ENCODE measurements around the gene RRBP1. TPM values are rescaled to one million over a fixed set of nuclear protein-coding genes. Genes with fewer than 3 reads are reported as not detected.

RRBP1 gene
- total and polyA plus RNA-seq, 2 of the 4 experiments (the other 2 are of a cell fraction) = 90.2 to 136 TPM

GRCh38 chr20:17570347-17571152 is 111.5 kb downstream of the RRBP1 start:
- H3K27me3 ChIP-seq (ENCODE audit: control insufficient read depth, insufficient read depth, low read length) = no peaks in the 10 kb centered on the region
- peak overlapping the region; percentile 86 for H3K56ac ChIP-seq (ENCODE audit: extremely low read depth, insufficient read depth, low read length)
- H3K4me2 ChIP-seq (ENCODE audit: low read depth, low read length) = peak overlapping the region; percentile 73
- H3K9me1 ChIP-seq (ENCODE audit: insufficient read depth, low read length) = peaks cover 2% of the 10 kb centered on the region
- peak overlapping the region; percentile 82 for H2AFZ ChIP-seq (replicated peaks; ENCODE audit: low read length, poor library complexity)
- H4K8ac ChIP-seq (ENCODE audit: low read depth in 2 of 2, low read length in 2 of 2) = peak overlapping the region; percentile 5 to 44; a peak in 1 of 4 replicates
- peak overlapping the region; percentile 99 for H3K23ac ChIP-seq (ENCODE audit: low read depth, low read length)
- peak overlapping the region; percentile 86 for H2BK5ac ChIP-seq (ENCODE audit: low read depth, low read length, poor library complexity, severe bottlenecking)
- H2AK5ac ChIP-seq (ENCODE audit: low read depth, low read length) = peak overlapping the region; percentile 61; the same call in 1 of the 2 replicates
- H3K79me1 ChIP-seq (ENCODE audit: low read depth in 1 of 2, low read length in 2 of 2) = peaks cover 8 to 29% of the 10 kb centered on the region in 2 experiments
- H4K5ac ChIP-seq (ENCODE audit: low read depth, low read length) = peak overlapping the region; percentile 5; the same call in 1 of the 2 replicates
- BruUV-seq (replicated peaks) = no TSS peak
- peak overlapping the region; percentile 49 for H4K91ac ChIP-seq (ENCODE audit: insufficient read depth, low read depth, low read length)
- H3K14ac ChIP-seq (replicated peaks; ENCODE audit: low read depth, low read length) = peak overlapping the region; percentile 96
- ChIA-PET CTCF (interaction anchor here (0.8 to 2.2 kb wide), 7 partner anchors 10 to 36 kb away, joined by 3 to 11 read pairs (median 5); no protein-coding TSS in a partner anchor), POLR2A (ENCODE audit: unreplicated experiment) (interaction anchor here (0.6 to 1.8 kb wide), 8 partner anchors 12 to 370 kb away, joined by 3 to 5 read pairs (median 4); no protein-coding TSS in a partner anchor)
- H2BK15ac ChIP-seq (ENCODE audit: low read depth, low read length) = no peak overlapping the region
- peaks cover 52% of the 10 kb centered on the region for H4K20me1 ChIP-seq (ENCODE audit: insufficient read depth, low read length)
- WGBS, 2 experiments (ENCODE audit: extremely low coverage in 2 of 2, insufficient read length in 1 of 2) = 0% methylated on average over 16 of the region's 43 CpGs; no CpG with 5 or more reads in 1 of the 2 experiments
- peak overlapping the region; percentile 93 for H3K4ac ChIP-seq (ENCODE audit: low read depth, low read length)
- in situ Hi-C loops (cut with MboI; ENCODE audit: low sequenced_read_pairs) (loop anchor here (5.0 kb wide), 1 partner anchor 33 kb away; no protein-coding TSS in a partner anchor), intact Hi-C loops (cut with micrococcal nuclease) (loop anchor here (1.0 to 5.0 kb wide), 2 partner anchors 33 to 37 kb away; no protein-coding TSS in a partner anchor), dilution Hi-C loops (cut with HindIII; ENCODE audit: low sequenced_read_pairs, unreplicated experiment) (no loop called here)
- TF ChIP-seq, protein P1, sequence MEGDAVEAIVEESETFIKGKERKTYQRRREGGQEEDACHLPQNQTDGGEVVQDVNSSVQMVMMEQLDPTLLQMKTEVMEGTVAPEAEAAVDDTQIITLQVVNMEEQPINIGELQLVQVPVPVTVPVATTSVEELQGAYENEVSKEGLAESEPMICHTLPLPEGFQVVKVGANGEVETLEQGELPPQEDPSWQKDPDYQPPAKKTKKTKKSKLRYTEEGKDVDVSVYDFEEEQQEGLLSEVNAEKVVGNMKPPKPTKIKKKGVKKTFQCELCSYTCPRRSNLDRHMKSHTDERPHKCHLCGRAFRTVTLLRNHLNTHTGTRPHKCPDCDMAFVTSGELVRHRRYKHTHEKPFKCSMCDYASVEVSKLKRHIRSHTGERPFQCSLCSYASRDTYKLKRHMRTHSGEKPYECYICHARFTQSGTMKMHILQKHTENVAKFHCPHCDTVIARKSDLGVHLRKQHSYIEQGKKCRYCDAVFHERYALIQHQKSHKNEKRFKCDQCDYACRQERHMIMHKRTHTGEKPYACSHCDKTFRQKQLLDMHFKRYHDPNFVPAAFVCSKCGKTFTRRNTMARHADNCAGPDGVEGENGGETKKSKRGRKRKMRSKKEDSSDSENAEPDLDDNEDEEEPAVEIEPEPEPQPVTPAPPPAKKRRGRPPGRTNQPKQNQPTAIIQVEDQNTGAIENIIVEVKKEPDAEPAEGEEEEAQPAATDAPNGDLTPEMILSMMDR (conservative IDR thresholded peaks at IDR 0.05; ENCODE audit: low read depth, low read length) = 0 out of 2 replicates have a peak, but pooled peaks have one; percentile 19
- TF ChIP-seq CEBPB (IDR thresholded peaks at IDR 0.05; ENCODE audit: low read depth, low read length) (no peak), MAFK (IDR thresholded peaks at IDR 0.05; ENCODE audit: low read depth, low read length) (no peak)
- no peak overlapping the region; the same call in 1 of the 2 replicates for H2BK20ac ChIP-seq (ENCODE audit: low read depth, low read length)
- H3K4me3 ChIP-seq (ENCODE audit: insufficient read depth, low read depth, low read length) = peak overlapping the region; percentile 85
- ATAC-seq (ENCODE audit: low read depth) (peak; percentile 24), DNase-seq (peak; percentile 33)
- peak overlapping the region; percentile 38 for H3K18ac ChIP-seq (ENCODE audit: low read depth, low read length)
- peaks cover 9% of the 10 kb centered on the region for H3K4me1 ChIP-seq (ENCODE audit: control insufficient read depth, insufficient read depth, low read length)
- H2AK9ac ChIP-seq (replicated peaks; ENCODE audit: low read depth, low read length, poor library complexity) = peak overlapping the region; percentile 94
- H3K9ac ChIP-seq (ENCODE audit: low read depth, low read length) = peak overlapping the region; percentile 76
- H3K27ac ChIP-seq (ENCODE audit: insufficient read depth, low read length) = peak overlapping the region; percentile 89
- H2BK120ac ChIP-seq (ENCODE audit: low read depth, low read length) = peak overlapping the region; percentile 70
- peaks cover 3% of the 10 kb centered on the region; the same call in 1 of the 2 replicates for H3K36me3 ChIP-seq (ENCODE audit: control insufficient read depth, insufficient read depth, low read length)
- H3K9me3 ChIP-seq (ENCODE audit: control insufficient read depth, insufficient read depth, low read length) = no peaks in the 10 kb centered on the region
